Fibroblast of lung (primary cell): ENCODE measurements around the gene MS4A3. TPM values are rescaled to one million over a fixed set of nuclear protein-coding genes. Genes with fewer than 3 reads are reported as not detected.

Experiments used
- DNase-seq, 2 donors: peaks; one replicate each; pipeline versions ENCODE4 v3.0.0 to v3.0.0-alpha.2; 2010; ENCODE audit warnings: low read depth in 2 of 2
- H2AFZ ChIP-seq: 2 replicates; pipeline ENCODE4 v1.5.1; 2012; ENCODE audit warnings: low read length, control low read depth, inconsistent platforms
- H3K27ac ChIP-seq: 2 replicates; pipeline ENCODE4 v1.5.1; 2011; ENCODE audit warnings: low read length, control low read depth; ENCODE audit not compliant: insufficient read depth
- H3K27me3 ChIP-seq: 2 replicates; pipeline ENCODE4 v1.5.1; 2011; ENCODE audit warnings: mild to moderate bottlenecking, low read length; ENCODE audit not compliant: control insufficient read depth, insufficient read depth
- H3K36me3 ChIP-seq: 2 replicates; pipeline ENCODE4 v1.5.1; 2011; ENCODE audit warnings: low read length; ENCODE audit not compliant: control insufficient read depth, insufficient read depth
- H3K4me1 ChIP-seq: 2 replicates; pipeline ENCODE4 v1.5.1; 2011; ENCODE audit warnings: low read length; ENCODE audit not compliant: control insufficient read depth, insufficient read depth; ENCODE audit errors: extremely low read depth
- H3K4me2 ChIP-seq: 2 replicates; pipeline ENCODE4 v1.5.1; 2011; ENCODE audit warnings: low read length, control low read depth; ENCODE audit not compliant: insufficient read depth; ENCODE audit errors: extremely low read depth
- H3K4me3 ChIP-seq, 4 experiments: fragments of 200-600 bp in 1 of 4; sonication (generic) in 1 of 4; replicated peaks in 1 of 4; 2 replicates each; pipeline ENCODE4 v1.5.1; 2011 to 2016; ENCODE audit warnings: low read length in 4 of 4, low read depth in 3 of 4, mild to moderate bottlenecking in 3 of 4, control low read depth in 2 of 4, inconsistent platforms in 1 of 4, mixed read lengths in 1 of 4; ENCODE audit not compliant: insufficient read depth in 1 of 4; ENCODE audit errors: control extremely low read depth in 1 of 4
- H3K79me2 ChIP-seq: 2 replicates; pipeline ENCODE4 v1.5.1; 2012; ENCODE audit warnings: mild to moderate bottlenecking, low read length, inconsistent platforms; ENCODE audit not compliant: control insufficient read depth, insufficient read depth
- H3K9ac ChIP-seq: 2 replicates; pipeline ENCODE4 v1.5.1; 2011; ENCODE audit warnings: mild to moderate bottlenecking, low read length, control low read depth; ENCODE audit not compliant: insufficient read depth
- H3K9me3 ChIP-seq: 2 replicates; pipeline ENCODE4 v1.5.1; 2012; ENCODE audit warnings: low read depth, low read length; ENCODE audit not compliant: control insufficient read depth, insufficient read depth
- H4K20me1 ChIP-seq: 2 replicates; pipeline ENCODE4 v1.5.1; 2011; ENCODE audit warnings: low read length; ENCODE audit not compliant: control insufficient read depth, insufficient read depth; ENCODE audit errors: extremely low read depth
- EZH2 ChIP-seq: IDR thresholded peaks from 2 replicates; pipeline ENCODE4 v1.5.1; 2012; ENCODE audit warnings: low read length, control low read depth, mild to moderate bottlenecking; ENCODE audit errors: missing control alignments
- polyA plus RNA-seq, 2 donors: library from polyadenylated mRNA; depleted of rRNA in 1 of 2; stranded (reverse) in 1 of 2; unstranded in 1 of 2; fragments of >200 nt; gene quantifications; 2 replicates each; pipeline ENCODE4 v1.2.1, GENCODE V29; 2011 to 2012; ENCODE audit warnings: missing spikeins in 1 of 2
- total RNA-seq: library from RNA; depleted of rRNA; stranded (reverse); fragments of >200 nt; gene quantifications from 2 replicates; pipeline ENCODE4 v1.2.1, GENCODE V29; 2014
- TF ChIP-seq, protein P1 (sequence below), 2 donors: IDR thresholded peaks in 1 of 2; conservative IDR thresholded peaks in 1 of 2; 1 replicate in 1 of 2; 2 replicates in 1 of 2; pipeline ENCODE4 v1.5.1; 2011 to 2012; ENCODE audit warnings: low read length in 2 of 2, control low read depth in 1 of 2, inconsistent platforms in 1 of 2, low read depth in 1 of 2, mild to moderate bottlenecking in 1 of 2

The MS4A3 gene
- total and polyA plus RNA-seq, 2 donors (not counting 1 experiment from before 2014, with no cell fraction given): not detected

DNA sequence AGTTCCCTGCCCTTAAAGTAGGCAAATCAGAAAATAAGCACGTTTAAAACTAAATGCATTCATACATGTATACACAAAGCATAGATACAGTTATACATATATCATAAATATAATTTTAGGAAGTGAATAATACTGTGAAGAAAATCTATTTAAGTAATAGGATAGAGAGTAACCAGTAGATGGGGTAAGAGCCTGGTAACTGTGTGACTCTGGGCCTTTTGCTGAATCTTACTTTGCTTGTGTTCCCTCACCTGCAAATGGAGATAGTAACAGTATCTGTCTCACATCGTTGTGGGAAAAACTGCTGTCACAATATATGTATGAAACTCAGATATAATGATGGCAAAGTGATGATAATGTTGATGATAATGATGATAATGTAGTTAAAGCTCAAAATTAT lies 61.9 kb downstream of the MS4A3 start:
- no peak for TF ChIP-seq EZH2
- TF ChIP-seq, protein P1, sequence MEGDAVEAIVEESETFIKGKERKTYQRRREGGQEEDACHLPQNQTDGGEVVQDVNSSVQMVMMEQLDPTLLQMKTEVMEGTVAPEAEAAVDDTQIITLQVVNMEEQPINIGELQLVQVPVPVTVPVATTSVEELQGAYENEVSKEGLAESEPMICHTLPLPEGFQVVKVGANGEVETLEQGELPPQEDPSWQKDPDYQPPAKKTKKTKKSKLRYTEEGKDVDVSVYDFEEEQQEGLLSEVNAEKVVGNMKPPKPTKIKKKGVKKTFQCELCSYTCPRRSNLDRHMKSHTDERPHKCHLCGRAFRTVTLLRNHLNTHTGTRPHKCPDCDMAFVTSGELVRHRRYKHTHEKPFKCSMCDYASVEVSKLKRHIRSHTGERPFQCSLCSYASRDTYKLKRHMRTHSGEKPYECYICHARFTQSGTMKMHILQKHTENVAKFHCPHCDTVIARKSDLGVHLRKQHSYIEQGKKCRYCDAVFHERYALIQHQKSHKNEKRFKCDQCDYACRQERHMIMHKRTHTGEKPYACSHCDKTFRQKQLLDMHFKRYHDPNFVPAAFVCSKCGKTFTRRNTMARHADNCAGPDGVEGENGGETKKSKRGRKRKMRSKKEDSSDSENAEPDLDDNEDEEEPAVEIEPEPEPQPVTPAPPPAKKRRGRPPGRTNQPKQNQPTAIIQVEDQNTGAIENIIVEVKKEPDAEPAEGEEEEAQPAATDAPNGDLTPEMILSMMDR (conservative IDR thresholded peaks at IDR 0.05 in 1 of 2, IDR thresholded peaks at IDR 0.05 in 1 of 2; ENCODE audit: low read depth in 1 of 2, low read length in 2 of 2): no peak
- Histone ChIP-seq H3K36me3 (no peaks in the 10 kb centered on the region), H3K9me3 (no peaks in the 10 kb centered on the region), H3K27ac (no peak overlapping the region), H3K27me3 (no peaks in the 10 kb centered on the region), H3K4me3 (no peak overlapping the region), H3K4me1 (no peaks in the 10 kb centered on the region), H3K4me2 (no peak overlapping the region), H3K9ac (no peak overlapping the region), H2AFZ (no peak overlapping the region), H4K20me1 (no peaks in the 10 kb centered on the region), H3K79me2 (no peaks in the 10 kb centered on the region)
- DNase-seq: no peak

DNA sequence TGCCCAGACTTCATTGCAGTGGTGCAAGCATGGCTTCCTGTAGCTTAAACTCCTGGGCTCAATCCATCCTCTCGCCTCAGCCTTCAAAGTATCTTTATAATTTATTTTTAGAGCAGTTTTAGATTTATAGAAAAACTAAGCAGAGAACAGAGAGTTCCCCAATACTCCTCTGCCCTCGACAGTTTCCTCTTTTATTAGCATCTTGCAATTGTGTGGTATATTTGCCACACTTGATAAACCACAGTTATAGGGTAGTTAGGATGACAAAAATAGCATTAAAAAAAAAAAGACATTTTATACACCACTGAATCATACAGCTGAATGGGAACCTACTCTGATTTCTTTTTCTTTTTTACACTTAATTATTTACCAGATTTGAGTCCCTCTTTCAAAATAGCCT lies 63.2 kb downstream of the MS4A3 start:
- Histone ChIP-seq H3K4me3 (no peak overlapping the region), H3K27ac (no peak overlapping the region), H2AFZ (no peak overlapping the region), H3K9me3 (no peaks in the 10 kb centered on the region), H3K9ac (no peak overlapping the region), H3K4me1 (no peaks in the 10 kb centered on the region), H3K4me2 (no peak overlapping the region), H3K79me2 (no peaks in the 10 kb centered on the region), H3K36me3 (no peaks in the 10 kb centered on the region), H3K27me3 (no peaks in the 10 kb centered on the region), H4K20me1 (no peaks in the 10 kb centered on the region)
- TF ChIP-seq EZH2: no peak
- TF ChIP-seq, protein P1 (conservative IDR thresholded peaks at IDR 0.05 in 1 of 2, IDR thresholded peaks at IDR 0.05 in 1 of 2; ENCODE audit: low read depth in 1 of 2, low read length in 2 of 2): no peak
- no peak for DNase-seq

Other genes starting within 250 kb of the MS4A3 start
- gene MRPL16, start 245.9 kb upstream of the MS4A3 start, total RNA-seq: 39.3 and 43.1 TPM in 2 replicates
- 64.9 and 70.9 TPM in 2 replicates for gene MRPL16, start 245.9 kb upstream of the MS4A3 start, polyA plus RNA-seq
- not detected in 2 replicates for gene CBLIF, start 211.2 kb upstream of the MS4A3 start, total RNA-seq
- gene CBLIF, start 211.2 kb upstream of the MS4A3 start, polyA plus RNA-seq: not detected in 2 replicates
- not detected in 2 replicates for gene TCN1, start 190.2 kb upstream of the MS4A3 start, total RNA-seq
- gene TCN1, start 190.2 kb upstream of the MS4A3 start, polyA plus RNA-seq: not detected in 2 replicates
- not detected in 2 replicates for gene OOSP3, start 177.9 kb upstream of the MS4A3 start, total RNA-seq
- gene OOSP3, start 177.9 kb upstream of the MS4A3 start, polyA plus RNA-seq: not detected in 2 replicates
- not detected in 2 replicates for gene OOSP1, start 118.2 kb upstream of the MS4A3 start, total RNA-seq
- gene OOSP1, start 118.2 kb upstream of the MS4A3 start, polyA plus RNA-seq: not detected in 2 replicates
- gene OOSP4A, start 92.6 kb upstream of the MS4A3 start, total RNA-seq: not detected in 2 replicates
- gene OOSP4A, start 92.6 kb upstream of the MS4A3 start, polyA plus RNA-seq: not detected in 2 replicates
- gene OOSP4B, start 39.5 kb upstream of the MS4A3 start, total RNA-seq: not detected in 2 replicates
- gene OOSP4B, start 39.5 kb upstream of the MS4A3 start, polyA plus RNA-seq: not detected in 2 replicates
- gene OOSP2, start 16.3 kb upstream of the MS4A3 start, total RNA-seq: not detected in 2 replicates
- gene OOSP2, start 16.3 kb upstream of the MS4A3 start, polyA plus RNA-seq: not detected in 2 replicates
- not detected in 2 replicates for gene MS4A2, start 32.0 kb downstream of the MS4A3 start, total RNA-seq
- not detected in 2 replicates for gene MS4A2, start 32.0 kb downstream of the MS4A3 start, polyA plus RNA-seq
- not detected in 2 replicates for gene MS4A6A, start 126.4 kb downstream of the MS4A3 start, total RNA-seq
- gene MS4A6A, start 126.4 kb downstream of the MS4A3 start, polyA plus RNA-seq: not detected in 2 replicates
- not detected in 2 replicates for gene MS4A4E, start 186.5 kb downstream of the MS4A3 start, total RNA-seq
- not detected in 2 replicates for gene MS4A4E, start 186.5 kb downstream of the MS4A3 start, polyA plus RNA-seq
- gene MS4A4A, start 224.0 kb downstream of the MS4A3 start, total RNA-seq: not detected in 2 replicates
- not detected in 2 replicates for gene MS4A4A, start 224.0 kb downstream of the MS4A3 start, polyA plus RNA-seq